ENCODE measurements around the gene DIP2C.
"Not testable (repeated sequence)": the region's sequence is repeated elsewhere in the genome, so short reads cannot be mapped to it uniquely, and the experiment has no call there.

The DIP2C gene

GRCh38 chr10:282294-283139 is 407.0 kb downstream of the DIP2C start:
- no peak for DNase-seq

- no peak for DNase-seq
Observed at GRCh38 chr10:279655-280054, 409.8 kb downstream of the DIP2C start.

- DNase-seq = no peak
Observed at GRCh38 chr10:279232-279631, 410.2 kb downstream of the DIP2C start.

- no peak for DNase-seq
Observed at GRCh38 chr10:278707-279106, 410.8 kb downstream of the DIP2C start.

- no peak for DNase-seq
Observed at GRCh38 chr10:277963-278362, 411.5 kb downstream of the DIP2C start.

- DNase-seq = no peak
Observed at GRCh38 chr10:275680-276079, 413.8 kb downstream of the DIP2C start.

GRCh38 chr10:274866-275265 is 414.6 kb downstream of the DIP2C start:
- DNase-seq = no peak

GRCh38 chr10:273088-273487 is 416.4 kb downstream of the DIP2C start:
- no peak for DNase-seq

GRCh38 chr10:271722-272121 is 417.7 kb downstream of the DIP2C start:
- DNase-seq = no peak

- no peak for DNase-seq
Observed at GRCh38 chr10:271201-271600, 418.3 kb downstream of the DIP2C start.

GRCh38 chr10:269440-270074 is 419.9 kb downstream of the DIP2C start:
- DNase-seq = no peak

GRCh38 chr10:267705-268104 is 421.8 kb downstream of the DIP2C start:
- no peak for DNase-seq

- no peak for DNase-seq
Observed at GRCh38 chr10:266974-267425, 422.5 kb downstream of the DIP2C start.

GRCh38 chr10:265816-266588 is 423.5 kb downstream of the DIP2C start:
- DNase-seq = not testable (repeated sequence)

- DNase-seq = not testable (repeated sequence)
Observed at GRCh38 chr10:265074-265440, 424.4 kb downstream of the DIP2C start.

GRCh38 chr10:264160-265073 is 425.1 kb downstream of the DIP2C start:
- not testable (repeated sequence) for DNase-seq

- DNase-seq = no peak
Observed at GRCh38 chr10:260819-261429, 428.5 kb downstream of the DIP2C start.

- no peak for DNase-seq
Observed at GRCh38 chr10:251982-252582, 437.4 kb downstream of the DIP2C start.

GRCh38 chr10:248307-248706 is 441.2 kb downstream of the DIP2C start:
- no peak for DNase-seq

- no peak for DNase-seq
Observed at GRCh38 chr10:247480-247879, 442.0 kb downstream of the DIP2C start.

GRCh38 chr10:246431-246830 is 443.0 kb downstream of the DIP2C start:
- no peak for DNase-seq

GRCh38 chr10:244227-244626 is 445.2 kb downstream of the DIP2C start:
- DNase-seq = no peak

Measured in SW 1271 (cell line).